ENCODE measurements around the gene FRS3. TPM values are rescaled to one million over a fixed set of nuclear protein-coding genes. Genes with fewer than 3 reads are reported as not detected.

The FRS3 gene
- total RNA-seq, 1 donor from 2014 or later: 3.1 TPM

GRCh38 chr6:41785254-41785653 lies 5.6 kb upstream of the FRS3 start:
- Mint-ChIP-seq H3K9me3 (ENCODE audit: unreplicated experiment) (no peaks in the 10 kb centered on the region), H3K27ac (ENCODE audit: unreplicated experiment) (no peak overlapping the region), H3K4me1 (ENCODE audit: low read depth, unreplicated experiment) (peaks cover 20% of the 10 kb centered on the region), H3K27me3 (ENCODE audit: low read depth, unreplicated experiment) (no peaks in the 10 kb centered on the region), H3K4me3 (ENCODE audit: unreplicated experiment) (peak overlapping the region; percentile 75), H3K36me3 (ENCODE audit: low read depth, unreplicated experiment) (peaks cover 4% of the 10 kb centered on the region)
- H3K4me3 ChIP-seq (ENCODE audit: insufficient read depth, low read depth, low read length): no peak overlapping the region
- peak overlapping the region; percentile 99 for H3K4me2 ChIP-seq (ENCODE audit: low read length)
- H3K4me1 ChIP-seq (ENCODE audit: insufficient read depth, low read length): peaks cover 12% of the 10 kb centered on the region
- no peak for DNase-seq (ENCODE audit: low read depth)
- no peak overlapping the region for H3K9ac ChIP-seq (ENCODE audit: low read length)
- H3K79me2 ChIP-seq (ENCODE audit: insufficient read depth, low read length): peaks cover 20% of the 10 kb centered on the region
- FAIRE-seq: no peak
- H3K9me3 ChIP-seq (ENCODE audit: insufficient read depth, low read depth, low read length): no peaks in the 10 kb centered on the region
- peaks cover 16% of the 10 kb centered on the region for H4K20me1 ChIP-seq (ENCODE audit: insufficient read depth, low read length)
- peaks cover 10% of the 10 kb centered on the region for H3K36me3 ChIP-seq (ENCODE audit: insufficient read depth, low read length)
- no peak overlapping the region for H2AFZ ChIP-seq (ENCODE audit: low read depth, low read length)
- TF ChIP-seq, protein P1, sequence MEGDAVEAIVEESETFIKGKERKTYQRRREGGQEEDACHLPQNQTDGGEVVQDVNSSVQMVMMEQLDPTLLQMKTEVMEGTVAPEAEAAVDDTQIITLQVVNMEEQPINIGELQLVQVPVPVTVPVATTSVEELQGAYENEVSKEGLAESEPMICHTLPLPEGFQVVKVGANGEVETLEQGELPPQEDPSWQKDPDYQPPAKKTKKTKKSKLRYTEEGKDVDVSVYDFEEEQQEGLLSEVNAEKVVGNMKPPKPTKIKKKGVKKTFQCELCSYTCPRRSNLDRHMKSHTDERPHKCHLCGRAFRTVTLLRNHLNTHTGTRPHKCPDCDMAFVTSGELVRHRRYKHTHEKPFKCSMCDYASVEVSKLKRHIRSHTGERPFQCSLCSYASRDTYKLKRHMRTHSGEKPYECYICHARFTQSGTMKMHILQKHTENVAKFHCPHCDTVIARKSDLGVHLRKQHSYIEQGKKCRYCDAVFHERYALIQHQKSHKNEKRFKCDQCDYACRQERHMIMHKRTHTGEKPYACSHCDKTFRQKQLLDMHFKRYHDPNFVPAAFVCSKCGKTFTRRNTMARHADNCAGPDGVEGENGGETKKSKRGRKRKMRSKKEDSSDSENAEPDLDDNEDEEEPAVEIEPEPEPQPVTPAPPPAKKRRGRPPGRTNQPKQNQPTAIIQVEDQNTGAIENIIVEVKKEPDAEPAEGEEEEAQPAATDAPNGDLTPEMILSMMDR (IDR thresholded peaks at IDR 0.05; ENCODE audit: insufficient read depth, low read depth, low read length): no peak
- TF ChIP-seq EZH2 (IDR thresholded peaks at IDR 0.05; ENCODE audit: insufficient read depth, low read length): no peak
- H3K27ac ChIP-seq (ENCODE audit: low read depth, low read length): no peak overlapping the region
- no peaks in the 10 kb centered on the region for H3K27me3 ChIP-seq (ENCODE audit: insufficient read depth, low read length)

DNA sequence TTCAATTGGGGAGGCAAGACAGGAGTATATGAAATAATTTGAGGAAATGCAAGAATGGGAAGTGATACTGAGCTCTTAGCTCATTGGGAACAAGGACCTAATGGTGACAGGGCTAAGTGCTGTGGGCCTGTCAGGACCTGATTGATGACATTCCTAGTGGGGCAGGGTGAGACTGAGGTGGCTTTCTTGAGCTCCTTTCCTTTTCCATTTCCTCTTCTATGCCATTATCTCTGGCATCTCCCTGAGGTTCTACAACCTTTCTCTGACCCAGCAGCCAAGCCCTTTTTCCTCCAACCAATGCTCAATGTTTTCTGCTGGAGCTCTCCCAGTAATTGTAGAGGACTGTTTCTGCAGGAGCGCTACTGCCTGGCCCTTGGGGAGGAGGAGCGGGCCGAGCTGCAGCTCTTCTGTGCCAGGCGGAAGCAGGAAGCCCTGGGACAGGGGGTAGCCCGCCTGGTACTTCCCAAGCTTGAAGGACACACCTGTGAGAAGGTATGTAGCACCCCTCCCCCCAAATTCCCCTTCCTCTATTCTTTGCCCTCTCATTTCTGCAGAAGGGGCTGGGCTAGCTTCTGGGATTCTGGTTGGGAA lies 5.0 kb upstream of the FRS3 start:
- no peaks in the 10 kb centered on the region for H3K27me3 Mint-ChIP-seq (ENCODE audit: low read depth, unreplicated experiment)

More for the DNA sequence above, 5.0 kb upstream of the FRS3 start:
- peaks cover 16% of the 10 kb centered on the region for H4K20me1 ChIP-seq (ENCODE audit: insufficient read depth, low read length)
- no peak overlapping the region for H3K27ac ChIP-seq (ENCODE audit: low read depth, low read length)
- peaks cover 15% of the 10 kb centered on the region for H3K4me1 Mint-ChIP-seq (ENCODE audit: low read depth, unreplicated experiment)
- no peak for DNase-seq (ENCODE audit: low read depth)
- no peak overlapping the region for H2AFZ ChIP-seq (ENCODE audit: low read depth, low read length)
- H3K9me3 Mint-ChIP-seq (ENCODE audit: unreplicated experiment): no peaks in the 10 kb centered on the region
- H3K9ac ChIP-seq (ENCODE audit: low read length): no peak overlapping the region
- no peak overlapping the region for H3K4me2 ChIP-seq (ENCODE audit: low read length)
- TF ChIP-seq, protein P1 (IDR thresholded peaks at IDR 0.05; ENCODE audit: insufficient read depth, low read depth, low read length): no peak
- no peak for TF ChIP-seq EZH2 (IDR thresholded peaks at IDR 0.05; ENCODE audit: insufficient read depth, low read length)
- H3K36me3 Mint-ChIP-seq (ENCODE audit: low read depth, unreplicated experiment): peaks cover 4% of the 10 kb centered on the region
- H3K4me1 ChIP-seq (ENCODE audit: insufficient read depth, low read length): peaks cover 12% of the 10 kb centered on the region
- H3K79me2 ChIP-seq (ENCODE audit: insufficient read depth, low read length): peaks cover 20% of the 10 kb centered on the region
- H3K4me3 Mint-ChIP-seq (ENCODE audit: unreplicated experiment): peak overlapping the region; percentile 75
- no peaks in the 10 kb centered on the region for H3K9me3 ChIP-seq (ENCODE audit: insufficient read depth, low read depth, low read length)
- no peaks in the 10 kb centered on the region for H3K27me3 ChIP-seq (ENCODE audit: insufficient read depth, low read length)
- no peak for FAIRE-seq
- H3K36me3 ChIP-seq (ENCODE audit: insufficient read depth, low read length): peaks cover 7% of the 10 kb centered on the region
- H3K4me3 ChIP-seq (ENCODE audit: insufficient read depth, low read depth, low read length): no peak overlapping the region
- no peak overlapping the region for H3K27ac Mint-ChIP-seq (ENCODE audit: unreplicated experiment)
